ENCODE measurements around the gene PRSS57.
"Not testable (repeated sequence)": the region's sequence is repeated elsewhere in the genome, so short reads cannot be mapped to it uniquely, and the experiment has no call there.

Gene PRSS57

DNA sequence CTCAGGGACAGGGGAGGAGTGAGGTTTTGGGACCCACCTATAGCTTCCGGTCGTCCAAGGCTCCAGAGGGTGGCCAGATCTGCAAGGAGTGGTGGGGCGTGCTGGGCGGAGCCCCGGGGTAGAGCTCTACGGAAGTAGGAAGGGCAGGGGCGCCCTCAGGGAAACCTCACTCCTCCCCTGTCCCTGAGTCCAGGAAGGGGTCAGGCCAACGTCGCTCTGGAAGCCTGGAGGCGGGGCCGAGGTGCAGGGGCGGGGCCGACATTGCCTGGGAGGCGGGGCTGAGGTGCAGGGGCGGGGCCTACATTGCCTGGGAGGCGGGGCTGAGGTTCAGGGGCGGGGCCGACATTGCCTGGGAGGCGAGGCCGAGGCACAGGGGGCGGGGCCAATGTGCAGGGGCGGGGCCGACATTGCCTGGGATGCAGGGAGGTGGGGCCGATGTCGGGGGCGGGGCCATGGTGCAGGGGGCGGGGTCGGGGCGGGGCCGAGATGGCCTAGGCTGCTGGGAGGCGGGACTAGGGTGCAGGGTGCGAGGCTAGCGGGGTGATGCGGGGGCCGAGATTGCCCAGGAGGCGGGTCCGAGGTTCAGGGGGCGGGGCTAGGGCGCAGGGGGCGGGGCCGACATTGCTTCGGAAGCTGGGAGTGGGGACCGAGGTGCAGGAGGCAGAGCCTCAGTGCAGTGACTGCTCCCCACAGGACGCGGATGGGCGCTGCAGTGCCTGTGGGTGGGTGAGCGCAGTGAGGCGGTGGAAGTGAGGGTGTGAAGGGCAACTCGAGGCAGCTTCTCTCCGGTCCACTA, 8.6 kb upstream of the PRSS57 start:
- H3K4me3 ChIP-seq (ENCODE audit: low read length): peak overlapping the region; percentile 52
- no peak for TF ChIP-seq EZH2phosphoT487 (IDR thresholded peaks at IDR 0.05; ENCODE audit: borderline replicate concordance, low read length)
- TF ChIP-seq, protein P1, sequence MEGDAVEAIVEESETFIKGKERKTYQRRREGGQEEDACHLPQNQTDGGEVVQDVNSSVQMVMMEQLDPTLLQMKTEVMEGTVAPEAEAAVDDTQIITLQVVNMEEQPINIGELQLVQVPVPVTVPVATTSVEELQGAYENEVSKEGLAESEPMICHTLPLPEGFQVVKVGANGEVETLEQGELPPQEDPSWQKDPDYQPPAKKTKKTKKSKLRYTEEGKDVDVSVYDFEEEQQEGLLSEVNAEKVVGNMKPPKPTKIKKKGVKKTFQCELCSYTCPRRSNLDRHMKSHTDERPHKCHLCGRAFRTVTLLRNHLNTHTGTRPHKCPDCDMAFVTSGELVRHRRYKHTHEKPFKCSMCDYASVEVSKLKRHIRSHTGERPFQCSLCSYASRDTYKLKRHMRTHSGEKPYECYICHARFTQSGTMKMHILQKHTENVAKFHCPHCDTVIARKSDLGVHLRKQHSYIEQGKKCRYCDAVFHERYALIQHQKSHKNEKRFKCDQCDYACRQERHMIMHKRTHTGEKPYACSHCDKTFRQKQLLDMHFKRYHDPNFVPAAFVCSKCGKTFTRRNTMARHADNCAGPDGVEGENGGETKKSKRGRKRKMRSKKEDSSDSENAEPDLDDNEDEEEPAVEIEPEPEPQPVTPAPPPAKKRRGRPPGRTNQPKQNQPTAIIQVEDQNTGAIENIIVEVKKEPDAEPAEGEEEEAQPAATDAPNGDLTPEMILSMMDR (IDR thresholded peaks at IDR 0.05; ENCODE audit: low read depth, low read length, poor library complexity, severe bottlenecking): no peak
- H4K20me1 ChIP-seq (ENCODE audit: control insufficient read depth, insufficient read depth, low read depth, low read length): no peaks in the 10 kb centered on the region
- no peak overlapping the region for H3K27ac ChIP-seq (ENCODE audit: low read depth, low read length)
- H3K4me1 ChIP-seq (ENCODE audit: control insufficient read depth, low read length): peaks cover 11% of the 10 kb centered on the region
- H3F3A ChIP-seq (ENCODE audit: control insufficient read depth, insufficient read depth): no peaks in the 10 kb centered on the region
- H3K4me2 ChIP-seq (ENCODE audit: low read length): peak overlapping the region; percentile 42
- H3K9me3 ChIP-seq (ENCODE audit: control insufficient read depth, insufficient read depth, low read length): no peaks in the 10 kb centered on the region
- no peaks in the 10 kb centered on the region for H3K79me2 ChIP-seq (ENCODE audit: control insufficient read depth, low read length)
- no peaks in the 10 kb centered on the region for H3K27me3 ChIP-seq (ENCODE audit: control insufficient read depth, low read length)
- H3K9me2 ChIP-seq (replicated peaks; ENCODE audit: control insufficient read depth, low read length): no peaks in the 10 kb centered on the region
- H3K36me3 ChIP-seq (ENCODE audit: control insufficient read depth, low read length): no peaks in the 10 kb centered on the region

DNA sequence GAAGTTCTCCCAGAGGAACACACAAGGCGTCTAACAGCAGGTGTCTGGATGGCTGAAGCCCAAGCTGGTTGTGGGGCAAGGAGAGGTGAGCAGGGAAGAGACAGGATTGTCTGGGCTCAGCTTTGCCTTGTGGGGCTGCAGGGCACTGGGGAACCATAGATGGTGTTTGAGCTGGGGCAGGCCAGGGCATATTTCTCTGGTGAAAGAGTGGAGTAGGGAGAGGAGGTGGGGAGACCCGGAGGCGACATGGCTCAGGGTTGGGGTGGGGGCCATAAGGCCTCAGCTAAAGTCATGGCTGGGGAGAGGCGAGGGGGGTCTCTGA, 8.0 kb upstream of the PRSS57 start:
- Histone ChIP-seq H3F3A (ENCODE audit: control insufficient read depth, insufficient read depth) (no peaks in the 10 kb centered on the region), H3K27ac (ENCODE audit: low read depth, low read length) (no peak overlapping the region), H3K4me3 (ENCODE audit: low read length) (peak overlapping the region; percentile 52), H3K9me3 (ENCODE audit: control insufficient read depth, insufficient read depth, low read length) (no peaks in the 10 kb centered on the region), H3K4me2 (ENCODE audit: low read length) (peak overlapping the region; percentile 42), H4K20me1 (ENCODE audit: control insufficient read depth, insufficient read depth, low read depth, low read length) (no peaks in the 10 kb centered on the region), H3K27me3 (ENCODE audit: control insufficient read depth, low read length) (no peaks in the 10 kb centered on the region), H3K79me2 (ENCODE audit: control insufficient read depth, low read length) (no peaks in the 10 kb centered on the region), H3K36me3 (ENCODE audit: control insufficient read depth, low read length) (no peaks in the 10 kb centered on the region), H3K4me1 (ENCODE audit: control insufficient read depth, low read length) (peaks cover 11% of the 10 kb centered on the region), H3K9me2 (replicated peaks; ENCODE audit: control insufficient read depth, low read length) (no peaks in the 10 kb centered on the region)
- TF ChIP-seq, protein P1 (IDR thresholded peaks at IDR 0.05; ENCODE audit: low read depth, low read length, poor library complexity, severe bottlenecking): no peak
- TF ChIP-seq EZH2phosphoT487 (IDR thresholded peaks at IDR 0.05; ENCODE audit: borderline replicate concordance, low read length): no peak

DNA sequence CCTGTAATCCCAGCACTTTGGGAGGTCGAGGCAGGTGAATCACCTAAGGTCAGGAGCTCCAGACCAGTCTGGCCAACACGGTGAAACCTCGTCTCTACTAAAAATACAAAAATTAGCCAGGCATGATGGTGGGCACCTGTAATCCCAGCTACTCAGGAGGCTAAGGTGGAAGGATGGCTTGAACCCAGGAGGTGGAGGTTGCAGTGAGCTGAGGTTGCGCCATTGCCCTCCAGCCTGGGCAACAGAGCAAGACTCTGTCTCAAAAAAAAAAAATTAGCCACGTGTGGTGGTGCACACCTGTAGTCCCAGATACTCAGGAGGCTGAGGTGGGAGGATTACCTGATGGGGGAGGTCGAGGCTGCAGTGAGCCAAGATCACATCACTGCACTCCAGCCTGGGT, 7.6 kb upstream of the PRSS57 start:
- not testable (repeated sequence) for H3K27me3 ChIP-seq (ENCODE audit: control insufficient read depth, low read length); H3K9me3 ChIP-seq (ENCODE audit: control insufficient read depth, insufficient read depth, low read length); H4K20me1 ChIP-seq (ENCODE audit: control insufficient read depth, insufficient read depth, low read depth, low read length); H3K27ac ChIP-seq (ENCODE audit: low read depth, low read length); H3K9me2 ChIP-seq (replicated peaks; ENCODE audit: control insufficient read depth, low read length); H3K36me3 ChIP-seq (ENCODE audit: control insufficient read depth, low read length); H3F3A ChIP-seq (ENCODE audit: control insufficient read depth, insufficient read depth); H3K79me2 ChIP-seq (ENCODE audit: control insufficient read depth, low read length)
- Histone ChIP-seq H3K4me2 (ENCODE audit: low read length) (peak overlapping the region; percentile 42), H3K4me3 (ENCODE audit: low read length) (peak overlapping the region; percentile 52), H3K4me1 (ENCODE audit: control insufficient read depth, low read length) (peaks cover 11% of the 10 kb centered on the region)

DNA sequence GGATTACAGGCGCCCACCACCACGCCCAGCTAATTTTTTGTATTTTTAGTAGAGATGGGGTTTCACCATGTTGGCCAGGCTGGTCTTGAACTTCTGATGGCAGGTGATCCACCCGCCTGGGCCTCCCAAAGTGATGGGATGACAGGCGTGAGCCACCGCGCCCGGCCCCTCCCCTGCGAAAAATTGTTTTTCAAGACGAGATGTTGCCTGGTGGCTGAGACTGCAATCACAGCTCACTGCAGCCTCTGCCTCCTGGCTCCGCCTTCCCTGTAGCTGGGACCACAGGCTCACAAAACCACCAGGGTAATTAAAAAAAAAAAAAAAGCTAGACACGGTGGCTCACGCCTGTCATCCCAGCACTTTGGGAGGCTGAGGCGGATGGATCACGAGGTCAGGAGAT, 4.6 kb upstream of the PRSS57 start:
- H3K27me3 ChIP-seq (ENCODE audit: control insufficient read depth, low read length); H3K9me3 ChIP-seq (ENCODE audit: control insufficient read depth, insufficient read depth, low read length); H3F3A ChIP-seq (ENCODE audit: control insufficient read depth, insufficient read depth); H3K36me3 ChIP-seq (ENCODE audit: control insufficient read depth, low read length); H3K79me2 ChIP-seq (ENCODE audit: control insufficient read depth, low read length); H3K9me2 ChIP-seq (replicated peaks; ENCODE audit: control insufficient read depth, low read length); H3K27ac ChIP-seq (ENCODE audit: low read depth, low read length); H3K4me2 ChIP-seq (ENCODE audit: low read length); H4K20me1 ChIP-seq (ENCODE audit: control insufficient read depth, insufficient read depth, low read depth, low read length); H3K4me3 ChIP-seq (ENCODE audit: low read length): not testable (repeated sequence)
- H3K4me1 ChIP-seq (ENCODE audit: control insufficient read depth, low read length): peaks cover 11% of the 10 kb centered on the region

DNA sequence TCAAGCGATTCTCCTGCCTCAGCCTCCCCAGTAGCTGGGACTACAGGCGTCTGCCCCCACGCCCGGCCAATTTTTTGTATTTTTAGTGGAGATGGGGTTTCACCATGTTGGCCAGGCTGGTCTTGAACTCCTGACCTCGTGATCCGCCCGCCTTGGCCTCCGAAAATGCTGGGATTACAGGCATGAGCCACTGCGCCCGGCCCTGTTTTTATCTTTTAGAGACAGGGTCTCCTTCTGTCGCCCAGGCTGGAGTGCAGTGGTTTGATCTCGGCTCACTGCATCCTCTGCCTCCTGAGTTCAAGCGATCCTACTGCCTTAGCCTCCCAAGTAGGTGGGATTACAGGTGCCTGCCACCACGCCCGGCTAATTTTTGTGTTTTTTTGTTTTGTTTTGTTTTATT, 3.3 kb upstream of the PRSS57 start:
- H3K4me2 ChIP-seq (ENCODE audit: low read length); H3K4me3 ChIP-seq (ENCODE audit: low read length); H3K36me3 ChIP-seq (ENCODE audit: control insufficient read depth, low read length); H4K20me1 ChIP-seq (ENCODE audit: control insufficient read depth, insufficient read depth, low read depth, low read length); H3K79me2 ChIP-seq (ENCODE audit: control insufficient read depth, low read length); H3K9me2 ChIP-seq (replicated peaks; ENCODE audit: control insufficient read depth, low read length); H3K4me1 ChIP-seq (ENCODE audit: control insufficient read depth, low read length); H3K9me3 ChIP-seq (ENCODE audit: control insufficient read depth, insufficient read depth, low read length); H3K27ac ChIP-seq (ENCODE audit: low read depth, low read length); H3F3A ChIP-seq (ENCODE audit: control insufficient read depth, insufficient read depth): not testable (repeated sequence)
- peaks cover 10% of the 10 kb centered on the region for H3K27me3 ChIP-seq (ENCODE audit: control insufficient read depth, low read length)
